SK-N-SH treated with all-trans-retinoic acid at 6 μM for 48 hours (cell line): ENCODE data around the gene FNDC8.

Experiments used
- ARNTL ChIP-seq: fragments of 450-650 bp; formaldehyde crosslinking; IDR thresholded peaks from 2 replicates; pipeline ENCODE4 v1.5.0; 2020; ENCODE audit warnings: low read depth, mild to moderate bottlenecking, moderate library complexity, borderline replicate concordance
- BACH2 ChIP-seq: fragments of 250-450 bp; sonication (Bioruptor Pico); IDR thresholded peaks from 2 replicates; pipeline ENCODE4 v1.9.0; 2021; ENCODE audit warnings: mild to moderate bottlenecking, borderline replicate concordance
- CSDC2 ChIP-seq: fragments of 250-450 bp; sonication (Bioruptor Pico); IDR thresholded peaks from 2 replicates; pipeline ENCODE4 v1.5.0; 2020; ENCODE audit warnings: mild to moderate bottlenecking, moderate library complexity
- GLIS3 ChIP-seq: fragments of 250-450 bp; sonication (Bioruptor Pico); IDR thresholded peaks from 2 replicates; pipeline ENCODE4 v1.5.0; 2020; ENCODE audit warnings: mild to moderate bottlenecking, moderate library complexity
- OSR1 ChIP-seq: fragments of 250-450 bp; sonication (Bioruptor Pico); IDR thresholded peaks from 2 replicates; pipeline ENCODE4 v1.8.0; 2022; ENCODE audit warnings: moderate library complexity, mild to moderate bottlenecking, inconsistent platforms
- RARB ChIP-seq: fragments of 250-450 bp; sonication (Bioruptor Pico); IDR thresholded peaks from 2 replicates; pipeline ENCODE4 v1.8.0; 2021; ENCODE audit warnings: mild to moderate bottlenecking, moderate library complexity
- TCF4 ChIP-seq: fragments of 250-450 bp; sonication (Bioruptor Pico); IDR thresholded peaks from 2 replicates; pipeline ENCODE4 v1.8.0; 2021; ENCODE audit warnings: mild to moderate bottlenecking, moderate library complexity, borderline replicate concordance
- ZC3H10 ChIP-seq: fragments of 250-450 bp; sonication (Bioruptor Pico); IDR thresholded peaks from 2 replicates; pipeline ENCODE4 v1.5.1; 2021; ENCODE audit warnings: mild to moderate bottlenecking, moderate library complexity
- ZFP3 ChIP-seq: fragments of 250-450 bp; sonication (Bioruptor Pico); IDR thresholded peaks from 2 replicates; pipeline ENCODE4 v1.5.0; 2020; ENCODE audit warnings: mild to moderate bottlenecking, moderate library complexity
- ZNF565 ChIP-seq: fragments of 450-650 bp; formaldehyde crosslinking; conservative IDR thresholded peaks from 2 replicates; pipeline ENCODE4 v1.5.0; 2020; ENCODE audit warnings: low read depth, mild to moderate bottlenecking, moderate library complexity
- ZNF8 ChIP-seq: fragments of 450-650 bp; formaldehyde crosslinking; IDR thresholded peaks from 2 replicates; pipeline ENCODE4 v1.5.0; 2020; ENCODE audit warnings: mild to moderate bottlenecking, moderate library complexity
- TF ChIP-seq, protein P1 (sequence below): fragments of 250-450 bp; sonication (Bioruptor Pico); IDR thresholded peaks from 2 replicates; pipeline ENCODE4 v1.8.0; 2020; ENCODE audit warnings: mild to moderate bottlenecking, moderate library complexity, borderline replicate concordance
- TF ChIP-seq, protein P2 (sequence below): fragments of 250-450 bp; sonication (Bioruptor Pico); IDR thresholded peaks from 2 replicates; pipeline ENCODE4 v1.5.0; 2020; ENCODE audit warnings: mild to moderate bottlenecking, moderate library complexity
- TF ChIP-seq, protein P3 (sequence below): fragments of 250-450 bp; sonication (Bioruptor Pico); IDR thresholded peaks from 2 replicates; pipeline ENCODE4 v1.5.1; 2020; ENCODE audit warnings: low read depth, mild to moderate bottlenecking, moderate library complexity

DNA sequence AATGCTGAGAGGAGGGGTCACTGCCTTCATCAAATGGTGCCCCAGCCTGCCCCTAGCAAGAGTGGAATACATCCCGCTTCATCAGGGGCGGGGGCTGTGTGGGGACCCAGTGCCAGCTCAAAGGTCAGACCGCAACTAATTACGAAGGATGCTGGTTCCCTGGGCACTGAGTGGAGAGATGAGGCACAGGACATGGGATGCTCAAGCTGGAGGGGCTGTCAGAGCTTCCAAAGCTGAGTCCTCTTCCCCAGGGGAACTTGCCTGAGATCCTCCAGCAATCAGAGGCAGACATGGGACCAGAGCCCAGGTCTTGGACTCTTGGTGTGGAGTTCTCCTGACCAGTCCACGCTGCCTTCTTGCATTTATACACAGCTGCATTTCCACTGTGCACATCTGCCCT is 45.1 kb downstream of the FNDC8 start:
- TF ChIP-seq ZC3H10 (CRISPR knock-in tag) (no peak), ARNTL (CRISPR knock-in tag) (no peak), CSDC2 (CRISPR knock-in tag) (no peak), OSR1 (CRISPR knock-in tag) (no peak), TCF4 (no peak), ZFP3 (CRISPR knock-in tag) (no peak), RARB (no peak), GLIS3 (CRISPR knock-in tag) (no peak), BACH2 (CRISPR knock-in tag) (no peak), ZNF8 (no peak), ZNF565 (CRISPR knock-in tag) (no peak)
- TF ChIP-seq, protein P1, sequence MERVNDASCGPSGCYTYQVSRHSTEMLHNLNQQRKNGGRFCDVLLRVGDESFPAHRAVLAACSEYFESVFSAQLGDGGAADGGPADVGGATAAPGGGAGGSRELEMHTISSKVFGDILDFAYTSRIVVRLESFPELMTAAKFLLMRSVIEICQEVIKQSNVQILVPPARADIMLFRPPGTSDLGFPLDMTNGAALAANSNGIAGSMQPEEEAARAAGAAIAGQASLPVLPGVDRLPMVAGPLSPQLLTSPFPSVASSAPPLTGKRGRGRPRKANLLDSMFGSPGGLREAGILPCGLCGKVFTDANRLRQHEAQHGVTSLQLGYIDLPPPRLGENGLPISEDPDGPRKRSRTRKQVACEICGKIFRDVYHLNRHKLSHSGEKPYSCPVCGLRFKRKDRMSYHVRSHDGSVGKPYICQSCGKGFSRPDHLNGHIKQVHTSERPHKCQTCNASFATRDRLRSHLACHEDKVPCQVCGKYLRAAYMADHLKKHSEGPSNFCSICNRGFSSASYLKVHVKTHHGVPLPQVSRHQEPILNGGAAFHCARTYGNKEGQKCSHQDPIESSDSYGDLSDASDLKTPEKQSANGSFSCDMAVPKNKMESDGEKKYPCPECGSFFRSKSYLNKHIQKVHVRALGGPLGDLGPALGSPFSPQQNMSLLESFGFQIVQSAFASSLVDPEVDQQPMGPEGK (CRISPR knock-in tag), result no peak
- TF ChIP-seq, protein P2, sequence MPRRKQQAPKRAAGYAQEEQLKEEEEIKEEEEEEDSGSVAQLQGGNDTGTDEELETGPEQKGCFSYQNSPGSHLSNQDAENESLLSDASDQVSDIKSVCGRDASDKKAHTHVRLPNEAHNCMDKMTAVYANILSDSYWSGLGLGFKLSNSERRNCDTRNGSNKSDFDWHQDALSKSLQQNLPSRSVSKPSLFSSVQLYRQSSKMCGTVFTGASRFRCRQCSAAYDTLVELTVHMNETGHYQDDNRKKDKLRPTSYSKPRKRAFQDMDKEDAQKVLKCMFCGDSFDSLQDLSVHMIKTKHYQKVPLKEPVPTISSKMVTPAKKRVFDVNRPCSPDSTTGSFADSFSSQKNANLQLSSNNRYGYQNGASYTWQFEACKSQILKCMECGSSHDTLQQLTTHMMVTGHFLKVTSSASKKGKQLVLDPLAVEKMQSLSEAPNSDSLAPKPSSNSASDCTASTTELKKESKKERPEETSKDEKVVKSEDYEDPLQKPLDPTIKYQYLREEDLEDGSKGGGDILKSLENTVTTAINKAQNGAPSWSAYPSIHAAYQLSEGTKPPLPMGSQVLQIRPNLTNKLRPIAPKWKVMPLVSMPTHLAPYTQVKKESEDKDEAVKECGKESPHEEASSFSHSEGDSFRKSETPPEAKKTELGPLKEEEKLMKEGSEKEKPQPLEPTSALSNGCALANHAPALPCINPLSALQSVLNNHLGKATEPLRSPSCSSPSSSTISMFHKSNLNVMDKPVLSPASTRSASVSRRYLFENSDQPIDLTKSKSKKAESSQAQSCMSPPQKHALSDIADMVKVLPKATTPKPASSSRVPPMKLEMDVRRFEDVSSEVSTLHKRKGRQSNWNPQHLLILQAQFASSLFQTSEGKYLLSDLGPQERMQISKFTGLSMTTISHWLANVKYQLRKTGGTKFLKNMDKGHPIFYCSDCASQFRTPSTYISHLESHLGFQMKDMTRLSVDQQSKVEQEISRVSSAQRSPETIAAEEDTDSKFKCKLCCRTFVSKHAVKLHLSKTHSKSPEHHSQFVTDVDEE (CRISPR knock-in tag), result no peak
- TF ChIP-seq, protein P3, sequence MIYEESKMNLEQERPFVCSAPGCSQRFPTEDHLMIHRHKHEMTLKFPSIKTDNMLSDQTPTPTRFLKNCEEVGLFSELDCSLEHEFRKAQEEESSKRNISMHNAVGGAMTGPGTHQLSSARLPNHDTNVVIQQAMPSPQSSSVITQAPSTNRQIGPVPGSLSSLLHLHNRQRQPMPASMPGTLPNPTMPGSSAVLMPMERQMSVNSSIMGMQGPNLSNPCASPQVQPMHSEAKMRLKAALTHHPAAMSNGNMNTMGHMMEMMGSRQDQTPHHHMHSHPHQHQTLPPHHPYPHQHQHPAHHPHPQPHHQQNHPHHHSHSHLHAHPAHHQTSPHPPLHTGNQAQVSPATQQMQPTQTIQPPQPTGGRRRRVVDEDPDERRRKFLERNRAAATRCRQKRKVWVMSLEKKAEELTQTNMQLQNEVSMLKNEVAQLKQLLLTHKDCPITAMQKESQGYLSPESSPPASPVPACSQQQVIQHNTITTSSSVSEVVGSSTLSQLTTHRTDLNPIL (CRISPR knock-in tag), result no peak
